ENCODE data around the gene ATAD3C.
"Not testable (repeated sequence)": the region's sequence is repeated elsewhere in the genome, so short reads cannot be mapped to it uniquely, and the experiment has no call there.

DNA sequence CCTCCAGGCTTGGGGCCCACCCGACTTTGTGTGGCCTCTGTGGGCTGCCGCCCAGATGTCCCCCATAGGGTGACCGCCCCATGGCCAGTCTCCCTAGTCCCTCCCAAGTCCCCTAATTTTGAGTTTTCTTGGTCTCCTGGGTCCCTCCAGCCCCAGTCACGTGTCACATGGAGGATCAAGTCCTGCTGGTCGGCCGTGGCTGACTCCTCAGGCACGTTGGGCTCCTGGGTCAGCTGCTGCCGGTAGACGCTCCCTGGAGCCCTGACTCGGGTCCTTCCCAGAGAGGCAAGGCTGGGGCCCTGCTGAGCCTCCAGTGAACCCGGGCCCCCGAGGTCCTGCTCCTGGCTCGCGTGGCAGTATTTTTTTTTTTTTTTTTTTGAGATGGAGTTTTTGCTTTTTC is 10.2 kb downstream of the ATAD3C start:
- TF ChIP-seq POLR2A, BHLHE40, CHD1 (IDR thresholded peaks at IDR 0.05; ENCODE audit: low read depth, low read length): not testable (repeated sequence)
- TF ChIP-seq, protein P1, sequence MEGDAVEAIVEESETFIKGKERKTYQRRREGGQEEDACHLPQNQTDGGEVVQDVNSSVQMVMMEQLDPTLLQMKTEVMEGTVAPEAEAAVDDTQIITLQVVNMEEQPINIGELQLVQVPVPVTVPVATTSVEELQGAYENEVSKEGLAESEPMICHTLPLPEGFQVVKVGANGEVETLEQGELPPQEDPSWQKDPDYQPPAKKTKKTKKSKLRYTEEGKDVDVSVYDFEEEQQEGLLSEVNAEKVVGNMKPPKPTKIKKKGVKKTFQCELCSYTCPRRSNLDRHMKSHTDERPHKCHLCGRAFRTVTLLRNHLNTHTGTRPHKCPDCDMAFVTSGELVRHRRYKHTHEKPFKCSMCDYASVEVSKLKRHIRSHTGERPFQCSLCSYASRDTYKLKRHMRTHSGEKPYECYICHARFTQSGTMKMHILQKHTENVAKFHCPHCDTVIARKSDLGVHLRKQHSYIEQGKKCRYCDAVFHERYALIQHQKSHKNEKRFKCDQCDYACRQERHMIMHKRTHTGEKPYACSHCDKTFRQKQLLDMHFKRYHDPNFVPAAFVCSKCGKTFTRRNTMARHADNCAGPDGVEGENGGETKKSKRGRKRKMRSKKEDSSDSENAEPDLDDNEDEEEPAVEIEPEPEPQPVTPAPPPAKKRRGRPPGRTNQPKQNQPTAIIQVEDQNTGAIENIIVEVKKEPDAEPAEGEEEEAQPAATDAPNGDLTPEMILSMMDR (conservative IDR thresholded peaks at IDR 0.05; ENCODE audit: low read depth, low read length) = not testable (repeated sequence)
